GM12878 (cell line): ENCODE data around the gene AFG1L.

ENCODE experiments used
- ATF2 ChIP-seq: IDR thresholded peaks from 2 replicates; pipeline ENCODE4 v1.6.1; 2012; ENCODE audit warnings: low read length, inconsistent platforms
- CTCF ChIP-seq, 3 experiments: IDR thresholded peaks in 2 of 3; conservative IDR thresholded peaks in 1 of 3; 2 replicates each; pipeline ENCODE4 v1.5.1; 2011; ENCODE audit warnings: low read depth in 3 of 3, low read length in 3 of 3, mild to moderate bottlenecking in 3 of 3, control low read depth in 2 of 3, moderate library complexity in 2 of 3, inconsistent platforms in 1 of 3, mixed read lengths in 1 of 3; ENCODE audit not compliant: control insufficient read depth in 2 of 3, insufficient read depth in 1 of 3; ENCODE audit errors: extremely low read depth in 1 of 3
- JUND ChIP-seq: IDR thresholded peaks from 2 replicates; pipeline ENCODE4 v1.6.1; 2012; ENCODE audit warnings: low read depth, mild to moderate bottlenecking, low read length, improper control_type of control experiment, moderate library complexity
- MXI1 ChIP-seq: fragments of 150-350 bp; IDR thresholded peaks from 2 replicates; pipeline ENCODE4 v1.6.1; 2011; ENCODE audit warnings: low read depth, mild to moderate bottlenecking, inconsistent platforms, low read length, improper control_type of control experiment
- TARDBP ChIP-seq: IDR thresholded peaks from 2 replicates; pipeline ENCODE4 v1.6.1; 2016; ENCODE audit warnings: borderline replicate concordance
- ZNF592 ChIP-seq: fragments of 450-650 bp; IDR thresholded peaks from 2 replicates; pipeline ENCODE4 v1.6.1; 2017; ENCODE audit warnings: mild to moderate bottlenecking, moderate library complexity

- TF ChIP-seq CTCF (IDR thresholded peaks at IDR 0.05 in 2 of 3, conservative IDR thresholded peaks at IDR 0.05 in 1 of 3; ENCODE audit: control insufficient read depth in 2 of 3, extremely low read depth in 1 of 3, insufficient read depth in 1 of 3, low read depth in 3 of 3, low read length in 3 of 3) (no peak), ZNF592 (no peak), MXI1 (no peak), TARDBP (no peak), ATF2 (no peak), JUND (no peak)
These were observed 255.4 kb downstream of the AFG1L start for GRCh38 chr6:108550256-108550655.
